Liver (tissue), 9 donors: ENCODE measurements around the gene LGALS8. TPM values are rescaled to one million over a fixed set of nuclear protein-coding genes. Genes with fewer than 3 reads are reported as not detected.
"Not testable (repeated sequence)": the region's sequence is repeated elsewhere in the genome, so short reads cannot be mapped to it uniquely, and the experiment has no call there.

ENCODE experiments used
- DNase-seq: peaks from one replicate; pipeline ENCODE4 v3.0.0-alpha.2; 2017; ENCODE audit warnings: low spot score
- H3K27ac ChIP-seq, 2 donors: one replicate each; pipeline ENCODE4 v1.7.0; 2013; ENCODE audit warnings: inconsistent platforms in 2 of 2, low read length in 2 of 2, control low read depth in 1 of 2, low read depth in 1 of 2, mild to moderate bottlenecking in 1 of 2
- H3K27me3 ChIP-seq, 4 donors: one replicate each; pipeline versions ENCODE4 v1.6.1 to v1.7.0; 2013; ENCODE audit warnings: low read length in 3 of 4, inconsistent platforms in 1 of 4, mild to moderate bottlenecking in 1 of 4, moderate library complexity in 1 of 4; ENCODE audit not compliant: control insufficient read depth in 4 of 4, insufficient read depth in 4 of 4
- H3K36me3 ChIP-seq, 4 donors: one replicate each; pipeline versions ENCODE4 v1.6.1 to v1.7.0; 2013; ENCODE audit warnings: low read length in 3 of 4, mild to moderate bottlenecking in 3 of 4, low read depth in 1 of 4, moderate library complexity in 1 of 4; ENCODE audit not compliant: control insufficient read depth in 4 of 4, insufficient read depth in 3 of 4
- H3K4me1 ChIP-seq, 4 donors: one replicate each; pipeline versions ENCODE4 v1.6.1 to v1.7.0; 2013; ENCODE audit warnings: low read length in 3 of 4, mild to moderate bottlenecking in 3 of 4, moderate library complexity in 1 of 4; ENCODE audit not compliant: control insufficient read depth in 4 of 4, insufficient read depth in 4 of 4
- H3K4me3 ChIP-seq, 3 donors: one replicate each; pipeline versions ENCODE4 v1.6.1 to v1.7.0; 2013; ENCODE audit warnings: low read length in 3 of 3, control low read depth in 1 of 3, low read depth in 1 of 3, mild to moderate bottlenecking in 1 of 3
- H3K9ac ChIP-seq, 2 donors: one replicate each; pipeline ENCODE4 v1.7.0; 2013; ENCODE audit warnings: low read length in 2 of 2, mild to moderate bottlenecking in 2 of 2, moderate library complexity in 2 of 2, control low read depth in 1 of 2, low read depth in 1 of 2
- H3K9me3 ChIP-seq, 4 donors: one replicate each; pipeline versions ENCODE4 v1.6.1 to v1.7.0; 2013; ENCODE audit warnings: low read length in 3 of 4; ENCODE audit not compliant: control insufficient read depth in 4 of 4
- ATF3 ChIP-seq: IDR thresholded peaks from 2 replicates; pipeline ENCODE4 v1.6.1; 2016; ENCODE audit warnings: antibody characterized with exemption
- CTCF ChIP-seq: fragments of 150-350 bp; IDR thresholded peaks from 2 replicates; pipeline ENCODE4 v1.5.1; 2017; ENCODE audit warnings: improper control_type of control experiment, low read depth, low read length; ENCODE audit not compliant: missing input control
- EGR1 ChIP-seq, 2 donors: IDR thresholded peaks; 2 replicates each; pipeline ENCODE4 v1.6.1; 2016 to 2018; ENCODE audit warnings: antibody characterized with exemption in 2 of 2, low read depth in 2 of 2
- FOXA1 ChIP-seq: IDR thresholded peaks from 2 replicates; pipeline ENCODE4 v1.6.1; 2016; ENCODE audit warnings: antibody characterized with exemption
- FOXA2 ChIP-seq: IDR thresholded peaks from 2 replicates; pipeline ENCODE4 v1.6.1; 2016; ENCODE audit warnings: antibody characterized with exemption
- GABPA ChIP-seq, 2 donors: IDR thresholded peaks in 1 of 2; conservative IDR thresholded peaks in 1 of 2; 2 replicates each; pipeline ENCODE4 v1.6.1; 2016; ENCODE audit warnings: antibody characterized with exemption in 2 of 2, mild to moderate bottlenecking in 1 of 2, moderate library complexity in 1 of 2
- HNF4A ChIP-seq, 2 donors: conservative IDR thresholded peaks; 2 replicates each; pipeline ENCODE4 v1.6.1; 2016; ENCODE audit warnings: antibody characterized with exemption in 2 of 2, mild to moderate bottlenecking in 2 of 2
- HNF4G ChIP-seq: IDR thresholded peaks from 2 replicates; pipeline ENCODE4 v1.6.1; 2016; ENCODE audit warnings: antibody characterized with exemption
- JUND ChIP-seq, 2 donors: IDR thresholded peaks; 2 replicates each; pipeline ENCODE4 v1.6.1; 2016; ENCODE audit warnings: antibody characterized with exemption in 2 of 2
- MAX ChIP-seq: IDR thresholded peaks from 2 replicates; pipeline ENCODE4 v1.6.1; 2016; ENCODE audit warnings: antibody characterized with exemption
- NR2F2 ChIP-seq: IDR thresholded peaks from 2 replicates; pipeline ENCODE4 v1.6.1; 2016; ENCODE audit warnings: antibody characterized with exemption
- RAD21 ChIP-seq, 2 donors: IDR thresholded peaks; 2 replicates each; pipeline ENCODE4 v1.6.1; 2016; ENCODE audit warnings: antibody characterized with exemption in 2 of 2, mild to moderate bottlenecking in 2 of 2
- REST ChIP-seq: IDR thresholded peaks from 2 replicates; pipeline ENCODE4 v1.6.1; 2016; ENCODE audit warnings: antibody characterized with exemption, mild to moderate bottlenecking
- RXRA ChIP-seq, 2 donors: IDR thresholded peaks; 2 replicates each; pipeline ENCODE4 v1.6.1; 2017 to 2018; ENCODE audit warnings: antibody characterized with exemption in 2 of 2, mild to moderate bottlenecking in 1 of 2
- SP1 ChIP-seq: IDR thresholded peaks from 2 replicates; pipeline ENCODE4 v1.6.1; 2018; ENCODE audit warnings: antibody characterized with exemption, mild to moderate bottlenecking
- TAF1 ChIP-seq: conservative IDR thresholded peaks from 2 replicates; pipeline ENCODE4 v1.6.1; 2016; ENCODE audit warnings: antibody characterized with exemption, mild to moderate bottlenecking
- YY1 ChIP-seq: IDR thresholded peaks from 2 replicates; pipeline ENCODE4 v1.6.1; 2016; ENCODE audit warnings: antibody characterized with exemption, mild to moderate bottlenecking
- ZBTB33 ChIP-seq: IDR thresholded peaks from 2 replicates; pipeline ENCODE4 v1.6.1; 2016; ENCODE audit warnings: antibody characterized with exemption
- WGBS: extraction: QIAGEN DNeasy Blood & Tissue Kit; methylation state at CpG from one replicate; pipeline ENCODE4 v1.1.7; 2013; 5-methylcytosine and 5-hydroxymethylcytosine counted together
- polyA plus RNA-seq, 2 donors: library from polyadenylated mRNA; stranded (reverse) in 1 of 2; unstranded in 1 of 2; fragments of 200-250 nt in 1 of 2; fragments of >200 nt in 1 of 2; fragmentation: Nextera tagmentation in 1 of 2; extraction: Ambion mirVana in 1 of 2; gene quantifications; one replicate each; pipeline versions ENCODE4 v1.2.1 to v1.2.3, GENCODE V29; 2013 to 2015
- total RNA-seq, 2 donors: library from RNA; depleted of rRNA; stranded (reverse); fragments of >200 nt; gene quantifications; one replicate each; pipeline ENCODE4 v1.2.3, GENCODE V29; 2014
- donor health status: healthy.
- donor health status: healthy.
- donor health status: healthy.
- donor health status: healthy.
- donor health status: healthy.

Gene LGALS8
- total and polyA plus RNA-seq, 4 donors, result 20.7 to 75.9 (median 50.4) TPM

- Histone ChIP-seq H3K9me3 (no peaks in the 10 kb centered on the region), H3K36me3 (no peaks in the 10 kb centered on the region), H3K27ac (peak overlapping the region; percentile 9 to 39), H3K9ac (no peak overlapping the region), H3K4me1 (peaks cover 2 to 11% (median 7%) of the 10 kb centered on the region in 4 donors), H3K27me3 (no peaks in the 10 kb centered on the region), H3K4me3 (peak overlapping the region in 2 of 3 donors; percentile 26 to 31)
- 30% methylated on average over 15 of the region's 15 CpGs for WGBS
- TF ChIP-seq YY1, result no peak
- no peak for TF ChIP-seq FOXA2
- peak; percentile 50 for TF ChIP-seq SP1
- peak in 1 of 2 donors; percentile 48 for TF ChIP-seq RAD21 (IDR thresholded peaks at IDR 0.05)
- peak; percentile 83 for TF ChIP-seq NR2F2
- TF ChIP-seq REST, result no peak
- TF ChIP-seq TAF1, result peak; percentile 24
- peak; percentile 36 to 47 for TF ChIP-seq RXRA (IDR thresholded peaks at IDR 0.05)
- no peak for TF ChIP-seq JUND (IDR thresholded peaks at IDR 0.05)
- no peak for TF ChIP-seq HNF4G
- TF ChIP-seq FOXA1, result no peak
- TF ChIP-seq EGR1 (IDR thresholded peaks at IDR 0.05; ENCODE audit: low read depth in 2 of 2), result peak; percentile 31 to 43
- TF ChIP-seq ZBTB33, result no peak
- TF ChIP-seq GABPA (IDR thresholded peaks at IDR 0.05 in 1 of 2, conservative IDR thresholded peaks at IDR 0.05 in 1 of 2), result no peak
- no peak for TF ChIP-seq CTCF
- peak; percentile 66 for TF ChIP-seq MAX
- TF ChIP-seq HNF4A (conservative IDR thresholded peaks at IDR 0.05), result peak in 1 of 2 donors; percentile 13
- no peak for TF ChIP-seq ATF3
- DNase-seq, result peak; percentile 50
These were observed 20.7 kb upstream of the LGALS8 start for GRCh38 chr1:236502972-236503639.

DNA sequence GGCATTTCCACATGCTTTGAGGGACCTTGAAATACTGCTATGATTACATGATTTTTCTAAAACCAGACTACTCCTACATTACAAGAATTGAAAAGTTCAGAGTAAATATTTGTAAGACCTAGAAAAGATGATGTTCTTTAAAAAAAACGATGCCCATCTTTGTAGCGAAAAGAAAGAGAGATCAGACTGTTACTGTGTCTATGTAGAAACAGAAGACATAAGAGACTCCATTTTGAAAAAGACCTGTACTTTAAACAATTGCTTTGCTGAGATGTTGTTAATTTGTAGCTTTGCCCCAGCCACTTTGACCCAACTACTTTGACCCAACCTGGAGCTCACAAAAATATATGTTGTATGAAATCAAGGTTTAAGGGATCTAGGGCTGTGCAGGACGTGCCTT is 19.4 kb upstream of the LGALS8 start:
- not testable (repeated sequence) for DNase-seq, H3K4me3 ChIP-seq, H3K9ac ChIP-seq, H3K9me3 ChIP-seq, H3K27ac ChIP-seq, H3K36me3 ChIP-seq, H3K27me3 ChIP-seq
- WGBS, result 89% methylated on average over 3 of the region's 3 CpGs
- peaks cover 2 to 12% (median 8%) of the 10 kb centered on the region in 4 donors for H3K4me1 ChIP-seq
